HG03432 (cell line): ENCODE results near the gene MYBBP1A.

Experiments
- ATAC-seq: cut with Tn5 transposase; IDR thresholded peaks from one replicate; pipeline ENCODE4 v1.9.1; 2021; ENCODE audit warnings: mild to moderate bottlenecking, moderate library complexity; ENCODE audit not compliant: unreplicated experiment

The MYBBP1A gene

GRCh38 chr17:4522661-4523060 lies 32.5 kb downstream of the MYBBP1A start:
- ATAC-seq, result no peak

- no peak for ATAC-seq
These were observed 34.1 kb downstream of the MYBBP1A start for GRCh38 chr17:4520894-4521600.

GRCh38 chr17:4520060-4520893 lies 34.9 kb downstream of the MYBBP1A start:
- ATAC-seq, result no peak

- no peak for ATAC-seq
These were observed 35.8 kb downstream of the MYBBP1A start for GRCh38 chr17:4519361-4519788.

GRCh38 chr17:4518901-4519300 lies 36.3 kb downstream of the MYBBP1A start:
- no peak for ATAC-seq

- no peak for ATAC-seq
These were observed 38.4 kb downstream of the MYBBP1A start for GRCh38 chr17:4516735-4517134.

GRCh38 chr17:4515501-4515900 lies 39.7 kb downstream of the MYBBP1A start:
- no peak for ATAC-seq

- no peak for ATAC-seq
These were observed 40.4 kb downstream of the MYBBP1A start for GRCh38 chr17:4514779-4515178.

GRCh38 chr17:4514206-4514605 lies 41.0 kb downstream of the MYBBP1A start:
- no peak for ATAC-seq

GRCh38 chr17:4513113-4514032 lies 41.8 kb downstream of the MYBBP1A start:
- no peak for ATAC-seq

- ATAC-seq, result no peak
These were observed 42.8 kb downstream of the MYBBP1A start for GRCh38 chr17:4512156-4513112.

GRCh38 chr17:4511199-4511932 lies 43.8 kb downstream of the MYBBP1A start:
- ATAC-seq, result no peak

GRCh38 chr17:4510618-4510941 lies 44.6 kb downstream of the MYBBP1A start:
- ATAC-seq, result no peak

- no peak for ATAC-seq
These were observed 45.1 kb downstream of the MYBBP1A start for GRCh38 chr17:4509923-4510617.

- no peak for ATAC-seq
These were observed 45.8 kb downstream of the MYBBP1A start for GRCh38 chr17:4509401-4509800.

GRCh38 chr17:4508207-4508606 lies 47.0 kb downstream of the MYBBP1A start:
- no peak for ATAC-seq

- ATAC-seq, result no peak
These were observed 47.6 kb downstream of the MYBBP1A start for GRCh38 chr17:4507361-4508111.

GRCh38 chr17:4506892-4507291 lies 48.3 kb downstream of the MYBBP1A start:
- no peak for ATAC-seq
